A673 (cell line): ENCODE results near the gene ARHGAP26. TPM values are rescaled to one million over a fixed set of nuclear protein-coding genes. Genes with fewer than 3 reads are reported as not detected.

Experiments used
- BruUV-seq: library from RNA; stranded (reverse); fragments of 400-500 nt; replicated peaks from 2 replicates; lab custom pipeline; 2021; lab: Mats Ljungman, UMichigan
- CTCF ChIA-PET: fragments of 300-600 bp; sonication (Branson Sonifier 250); formaldehyde crosslinking; loops from one replicate; lab custom pipeline; 2022; ENCODE audit warnings: antibody characterized with exemption; lab: Charles Lee
- POLR2A ChIA-PET: fragments of 300-600 bp; sonication (Branson Sonifier 250); formaldehyde crosslinking; loops from one replicate; lab custom pipeline; 2022; ENCODE audit warnings: antibody characterized with exemption; ENCODE audit not compliant: low non-redundant PET; lab: Charles Lee
- DNase-seq: peaks from one replicate; pipeline ENCODE4 v3.0.0-alpha.2; 2015; ENCODE audit warnings: low spot score
- H3K27ac ChIP-seq: fragments of 200-600 bp; sonication (generic); 2 replicates; pipeline ENCODE4 v1.5.1; 2016; ENCODE audit warnings: mixed run types, low read depth, mild to moderate bottlenecking, mixed read lengths, antibody characterized with exemption, low read length; ENCODE audit not compliant: poor library complexity, severe bottlenecking
- H3K27me3 ChIP-seq: fragments of 200-600 bp; sonication (generic); replicated peaks from 2 replicates; pipeline ENCODE4 v1.6.1; 2017; ENCODE audit warnings: mixed run types, low read depth, mild to moderate bottlenecking, mixed read lengths, antibody characterized with exemption, low read length; ENCODE audit not compliant: insufficient read depth, poor library complexity
- H3K36me3 ChIP-seq: fragments of 200-600 bp; sonication (generic); 2 replicates; pipeline ENCODE4 v1.6.1; 2016; ENCODE audit warnings: mixed run types, mild to moderate bottlenecking, mixed read lengths, antibody characterized with exemption, low read length; ENCODE audit not compliant: insufficient read depth, poor library complexity, severe bottlenecking
- H3K4me1 ChIP-seq: fragments of 200-600 bp; sonication (generic); 2 replicates; pipeline ENCODE4 v1.6.1; 2017; ENCODE audit warnings: mixed run types, mild to moderate bottlenecking, mixed read lengths, antibody characterized with exemption, low read length; ENCODE audit not compliant: insufficient read depth, poor library complexity, severe bottlenecking
- H3K4me3 ChIP-seq: fragments of 200-600 bp; sonication (generic); 2 replicates; pipeline ENCODE4 v1.5.1; 2016; ENCODE audit warnings: low read depth, mixed run types, mild to moderate bottlenecking, mixed read lengths, low read length; ENCODE audit not compliant: poor library complexity, severe bottlenecking
- H3K9me3 ChIP-seq: fragments of 200-600 bp; sonication (generic); 2 replicates; pipeline ENCODE4 v1.6.1; 2016; ENCODE audit warnings: mixed run types, low read depth, mild to moderate bottlenecking, mixed read lengths, antibody characterized with exemption, low read length; ENCODE audit not compliant: poor library complexity, severe bottlenecking
- CTCF ChIP-seq: fragments of 300-800, 200-600 bp; sonication (generic); conservative IDR thresholded peaks from 2 replicates; pipeline ENCODE4 v1.5.1; 2017; ENCODE audit warnings: low read depth, mild to moderate bottlenecking, antibody characterized with exemption, low read length, moderate library complexity, mixed read lengths
- EZH2 ChIP-seq: fragments of 200-600 bp; sonication (generic); IDR thresholded peaks from 2 replicates; pipeline ENCODE4 v1.6.1; 2017; ENCODE audit warnings: borderline replicate concordance, low read depth, mild to moderate bottlenecking, mixed read lengths, antibody characterized with exemption, low read length; ENCODE audit not compliant: poor library complexity, severe bottlenecking
- intact Hi-C: fragments of 100-400 bp; cut with micrococcal nuclease; formaldehyde crosslinking; loops from one replicate; pipeline ENCODE4 v1.10.0; 2022; ENCODE audit not compliant: unreplicated experiment
- total RNA-seq: library from RNA; stranded (reverse); gene quantifications from 2 replicates; pipeline ENCODE4 v1.2.3, GENCODE V29; 2021

The ARHGAP26 gene
- total RNA-seq, 1 experiment from 2014 or later = 25.5 TPM

GRCh38 chr5:143029293-143029692 lies 259.1 kb downstream of the ARHGAP26 start:
- Histone ChIP-seq H3K27me3 (no peaks in the 10 kb centered on the region), H3K4me3 (no peak overlapping the region), H3K36me3 (no peaks in the 10 kb centered on the region), H3K27ac (no peak overlapping the region), H3K4me1 (no peaks in the 10 kb centered on the region), H3K9me3 (no peaks in the 10 kb centered on the region)
- ChIA-PET POLR2A (interaction anchor here (0.6 kb wide), 1 partner anchor 381 kb away, joined by 3 read pairs; no protein-coding TSS in a partner anchor), CTCF (no interaction called here)
- DNase-seq = no peak
- TF ChIP-seq EZH2 = no peak
- no peak for TF ChIP-seq CTCF
- BruUV-seq = no TSS peak
- intact Hi-C loops = no loop called here

GRCh38 chr5:143030349-143030748 lies 260.2 kb downstream of the ARHGAP26 start:
- TF ChIP-seq CTCF (no peak), EZH2 (no peak)
- H3K36me3 ChIP-seq = no peaks in the 10 kb centered on the region
- no peak overlapping the region for H3K4me3 ChIP-seq
- ChIA-PET POLR2A (no interaction called here), CTCF (no interaction called here)
- H3K27ac ChIP-seq = no peak overlapping the region
- H3K4me1 ChIP-seq = no peaks in the 10 kb centered on the region
- H3K9me3 ChIP-seq = no peaks in the 10 kb centered on the region
- intact Hi-C loops = no loop called here
- no TSS peak for BruUV-seq
- no peaks in the 10 kb centered on the region for H3K27me3 ChIP-seq
- DNase-seq = no peak

GRCh38 chr5:143031781-143032580 lies 261.8 kb downstream of the ARHGAP26 start:
- H3K4me1 ChIP-seq = no peaks in the 10 kb centered on the region
- no peak overlapping the region for H3K27ac ChIP-seq
- ChIA-PET POLR2A (interaction anchor here (0.6 kb wide), 1 partner anchor 55 kb away, joined by 7 read pairs; no protein-coding TSS in a partner anchor), CTCF (no interaction called here)
- H3K4me3 ChIP-seq = no peak overlapping the region
- no peaks in the 10 kb centered on the region for H3K9me3 ChIP-seq
- no peaks in the 10 kb centered on the region for H3K36me3 ChIP-seq
- TF ChIP-seq CTCF = no peak
- no peak for TF ChIP-seq EZH2
- intact Hi-C loops = no loop called here
- H3K27me3 ChIP-seq = no peaks in the 10 kb centered on the region
- no TSS peak for BruUV-seq
- DNase-seq = no peak
